HEK293 (cell line): ENCODE results near the gene CA12.

Experiments used
- CTCF ChIA-PET: fragments of 350-600 bp; formaldehyde crosslinking; extraction: SDS; loops from one replicate; lab custom pipeline; 2021; ENCODE audit warnings: antibody characterized with exemption; lab: Yijun Ruan, JAX
- POLR2A ChIA-PET: fragments of 300-600 bp; formaldehyde crosslinking; extraction: SDS; loops from one replicate; lab custom pipeline; 2020; ENCODE audit warnings: antibody characterized with exemption, inconsistent platforms; lab: Yijun Ruan, JAX
- H3K27ac ChIP-seq: fragments of 200-500 bp; sonication (Bioruptor generic); 2 replicates; pipeline ENCODE4 v1.5.1; 2014; ENCODE audit warnings: low read depth, low read length, control low read depth, inconsistent platforms; ENCODE audit errors: extremely low read depth
- H3K36me3 ChIP-seq, 2 experiments: fragments of 200-500 bp in 1 of 2; sonication (Bioruptor generic) in 1 of 2; 1 replicate in 1 of 2; 2 replicates in 1 of 2; pipeline ENCODE4 v1.5.1; 2014 to 2017; ENCODE audit warnings: inconsistent platforms in 2 of 2, low read length in 2 of 2; ENCODE audit not compliant: control insufficient read depth in 2 of 2, insufficient read depth in 1 of 2
- H3K4me1 ChIP-seq: fragments of 200-500 bp; sonication (Bioruptor generic); 2 replicates; pipeline ENCODE4 v1.5.1; 2014; ENCODE audit warnings: mild to moderate bottlenecking, low read length, inconsistent platforms; ENCODE audit not compliant: control insufficient read depth, insufficient read depth
- H3K4me3 ChIP-seq: 2 replicates; pipeline ENCODE4 v1.5.1; 2011; ENCODE audit warnings: low read depth, mild to moderate bottlenecking, control low read depth, low read length, moderate library complexity
- H3K9me3 ChIP-seq: fragments of 200-500 bp; sonication (Bioruptor generic); 2 replicates; pipeline ENCODE4 v1.5.1; 2014; ENCODE audit warnings: low read depth, low read length, inconsistent platforms; ENCODE audit not compliant: control insufficient read depth, insufficient read depth
- BCL6B ChIP-seq: fragments of 450-650 bp; formaldehyde crosslinking; IDR thresholded peaks from 2 replicates; pipeline ENCODE4 v1.5.1; 2017; ENCODE audit warnings: missing biosample characterization, missing genetic modification characterization
- GLIS2 ChIP-seq: fragments of 450-650 bp; formaldehyde crosslinking; IDR thresholded peaks from 2 replicates; pipeline ENCODE4 v1.5.1; 2016; ENCODE audit warnings: missing biosample characterization, missing genetic modification characterization
- PRDM2 ChIP-seq: fragments of 450-650 bp; formaldehyde crosslinking; IDR thresholded peaks from 2 replicates; pipeline ENCODE4 v1.5.1; 2016; ENCODE audit warnings: missing biosample characterization, missing genetic modification characterization, borderline replicate concordance
- PRDM4 ChIP-seq: fragments of 450-650 bp; formaldehyde crosslinking; IDR thresholded peaks from 2 replicates; pipeline ENCODE4 v1.5.1; 2017; ENCODE audit warnings: missing biosample characterization, missing genetic modification characterization
- ZBTB1 ChIP-seq: fragments of 450-650 bp; formaldehyde crosslinking; IDR thresholded peaks from 2 replicates; pipeline ENCODE4 v1.5.1; 2016; ENCODE audit warnings: missing biosample characterization, missing genetic modification characterization
- ZFP69B ChIP-seq: fragments of 450-650 bp; formaldehyde crosslinking; IDR thresholded peaks from 2 replicates; pipeline ENCODE4 v1.5.1; 2016; ENCODE audit warnings: missing biosample characterization, missing genetic modification characterization
- ZNF23 ChIP-seq: fragments of 450-650 bp; formaldehyde crosslinking; IDR thresholded peaks from 2 replicates; pipeline ENCODE4 v1.5.1; 2016; ENCODE audit warnings: missing biosample characterization, missing genetic modification characterization, borderline replicate concordance
- ZNF274 ChIP-seq, 2 experiments: fragments of 200-500 bp in 1 of 2; fragments of 450-650 bp in 1 of 2; sonication (Bioruptor generic) in 1 of 2; formaldehyde crosslinking in 1 of 2; IDR thresholded peaks; 2 replicates each; pipeline versions ENCODE4 v1.5.1 to v1.6.1; 2014 to 2016; ENCODE audit warnings: borderline replicate concordance in 1 of 2, inconsistent platforms in 1 of 2, low read length in 1 of 2, missing biosample characterization in 1 of 2, missing genetic modification characterization in 1 of 2
- ZNF426 ChIP-seq: fragments of 450-650 bp; formaldehyde crosslinking; IDR thresholded peaks from 2 replicates; pipeline ENCODE4 v1.5.1; 2017; ENCODE audit warnings: missing biosample characterization, missing genetic modification characterization, mild to moderate bottlenecking, inconsistent platforms, moderate library complexity
- ZNF433 ChIP-seq: fragments of 450-650 bp; formaldehyde crosslinking; IDR thresholded peaks from 2 replicates; pipeline ENCODE4 v1.5.1; 2016; ENCODE audit warnings: missing biosample characterization, missing genetic modification characterization, low read depth
- ZNF473 ChIP-seq: fragments of 450-650 bp; formaldehyde crosslinking; IDR thresholded peaks from 2 replicates; pipeline ENCODE4 v1.5.1; 2017; ENCODE audit warnings: missing biosample characterization, missing genetic modification characterization
- ZNF560 ChIP-seq: fragments of 450-650 bp; formaldehyde crosslinking; IDR thresholded peaks from 2 replicates; pipeline ENCODE4 v1.5.1; 2017; ENCODE audit warnings: missing biosample characterization, missing genetic modification characterization, borderline replicate concordance
- ZNF600 ChIP-seq: fragments of 450-650 bp; formaldehyde crosslinking; IDR thresholded peaks from 2 replicates; pipeline ENCODE4 v1.5.1; 2016; ENCODE audit warnings: missing biosample characterization, missing genetic modification characterization
- ZSCAN16 ChIP-seq: fragments of 450-650 bp; formaldehyde crosslinking; IDR thresholded peaks from 2 replicates; pipeline ENCODE4 v1.5.1; 2016; ENCODE audit warnings: missing biosample characterization, missing genetic modification characterization
- ZSCAN4 ChIP-seq: fragments of 450-650 bp; formaldehyde crosslinking; IDR thresholded peaks from 2 replicates; pipeline ENCODE4 v1.5.1; 2017; ENCODE audit warnings: missing biosample characterization, missing genetic modification characterization

The CA12 gene

DNA sequence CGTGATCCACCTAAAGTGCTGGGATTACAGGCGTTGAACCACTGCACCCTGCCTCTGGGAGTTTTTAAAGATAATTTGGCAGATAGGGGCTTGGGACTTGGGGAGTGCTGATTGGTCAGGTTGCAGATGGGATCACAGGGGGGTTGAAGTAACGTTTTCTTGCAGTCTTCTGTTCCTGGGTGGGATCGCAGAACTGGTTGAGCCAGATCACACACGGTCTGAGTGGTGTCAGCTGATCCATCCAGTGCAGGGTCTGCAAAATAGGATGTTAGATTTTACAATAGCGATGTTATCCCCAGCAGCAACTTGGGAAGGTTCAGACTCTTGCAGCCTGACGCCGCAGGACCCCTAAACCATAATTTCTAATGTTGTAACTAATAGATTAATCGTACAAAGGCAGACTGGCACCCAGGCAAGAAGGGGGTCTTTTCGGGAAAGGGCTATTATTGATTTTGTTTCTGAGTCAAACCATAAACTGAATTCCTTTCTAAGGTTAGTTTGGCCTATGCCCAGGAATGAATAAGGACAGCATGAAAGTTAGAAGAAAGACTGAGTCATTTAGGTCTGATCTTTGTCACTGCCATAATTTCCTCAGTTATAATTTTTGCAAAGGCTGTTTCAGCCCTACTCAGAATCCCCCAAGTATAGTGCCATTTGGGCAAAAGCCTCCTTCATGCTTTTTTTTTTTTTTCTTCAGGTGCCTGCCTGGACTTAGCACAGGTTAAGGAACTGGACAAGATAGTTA, 1.5 kb upstream of the CA12 start:
- Histone ChIP-seq H3K36me3 (no peaks in the 10 kb centered on the region), H3K27ac (no peak overlapping the region), H3K9me3 (no peaks in the 10 kb centered on the region), H3K4me1 (0 out of 2 replicates have a peak, but pooled peaks cover 3% of the 10 kb centered on the region), H3K4me3 (no peak overlapping the region)
- CTCF ChIA-PET: no interaction called here
- POLR2A ChIA-PET: no interaction called here
- TF ChIP-seq ZNF600 (0 out of 2 replicates have a peak, but pooled peaks have one; percentile 15), ZNF433 (tag by site-specific recombination) (no peak), ZNF23 (tag by site-specific recombination) (no peak)

DNA sequence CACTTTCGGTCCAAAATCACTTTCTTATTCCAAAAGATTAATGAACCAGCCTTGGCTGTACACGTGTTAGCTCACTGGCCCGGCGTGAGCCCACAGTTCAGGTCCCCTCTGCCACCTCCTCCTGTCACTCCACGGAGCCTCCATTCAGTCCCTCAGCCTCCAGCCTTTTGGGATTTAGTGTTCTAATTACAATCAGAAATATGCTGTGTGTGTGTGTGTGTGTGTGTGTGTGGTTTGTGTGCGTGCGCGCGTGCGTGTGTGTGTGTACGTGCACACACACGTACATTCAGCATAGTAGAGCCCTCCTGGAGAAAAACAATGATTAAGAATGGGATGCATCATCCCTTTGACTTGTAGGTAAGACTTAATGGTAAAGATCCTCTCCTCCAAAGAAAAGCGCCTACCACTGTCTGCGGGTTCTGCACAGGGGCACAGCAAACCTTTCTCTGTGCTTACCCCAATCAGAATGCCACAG, 801 bp downstream of the CA12 start:
- CTCF ChIA-PET: interaction anchor here (1.0 kb wide), 1 partner anchor 12 kb away, joined by 3 read pairs; no protein-coding TSS in a partner anchor
- TF ChIP-seq ZSCAN4 (peak; percentile 92), ZNF473 (tag by site-specific recombination) (no peak), ZBTB1 (tag by site-specific recombination) (no peak), BCL6B (no peak), PRDM4 (tag by site-specific recombination) (no peak), ZFP69B (tag by site-specific recombination) (no peak), ZNF426 (no peak), PRDM2 (tag by site-specific recombination) (no peak), ZNF560 (no peak), ZNF274 (IDR thresholded peaks at IDR 0.05; ENCODE audit: low read length) (no peak), ZNF274 (tag by site-specific recombination; IDR thresholded peaks at IDR 0.05; ENCODE audit: borderline replicate concordance) (no peak), ZNF433 (tag by site-specific recombination) (no peak), ZSCAN16 (tag by site-specific recombination) (peak; percentile 22; the same call in 1 of the 2 replicates), GLIS2 (tag by site-specific recombination) (no peak)
- TF ChIP-seq, all 188 proteins: peak for 2
- Histone ChIP-seq H3K4me3 (no peak overlapping the region), H3K36me3 (no peaks in the 10 kb centered on the region), H3K4me1 (0 out of 2 replicates have a peak, but pooled peaks cover 3% of the 10 kb centered on the region), H3K9me3 (no peaks in the 10 kb centered on the region), H3K27ac (no peak overlapping the region)
- POLR2A ChIA-PET: no interaction called here
